HepG2 (cell line): ENCODE measurements around the gene PHACTR1. TPM values are rescaled to one million over a fixed set of nuclear protein-coding genes. Genes with fewer than 3 reads are reported as not detected.

Source experiments
- ETV6 ChIP-seq: sonication (generic); formaldehyde crosslinking; conservative IDR thresholded peaks from 2 replicates; pipeline ENCODE4 v1.4.0; 2020; ENCODE audit warnings: missing genetic modification reagents
- FIP1L1 ChIP-seq: fragments of 200-400 bp; formaldehyde crosslinking; IDR thresholded peaks from 2 replicates; pipeline ENCODE4 v1.6.1; 2018; ENCODE audit warnings: low read depth, mild to moderate bottlenecking, low read length, moderate library complexity, borderline replicate concordance; ENCODE audit not compliant: insufficient read depth
- HIC2 ChIP-seq: sonication (generic); formaldehyde crosslinking; IDR thresholded peaks from 2 replicates; pipeline ENCODE4 v1.9.0; 2022; ENCODE audit warnings: low read depth, missing genetic modification reagents
- LCORL ChIP-seq, 2 experiments: fragments of 450-650 bp in 1 of 2; sonication (generic) in 1 of 2; formaldehyde crosslinking in 1 of 2; IDR thresholded peaks; 2 replicates each; pipeline versions ENCODE4 v1.5.0 to v1.6.1; 2017 to 2020; ENCODE audit warnings: antibody characterized with exemption in 1 of 2, missing genetic modification reagents in 1 of 2
- NFYC ChIP-seq: IDR thresholded peaks from 2 replicates; pipeline ENCODE4 v1.6.1; 2016; ENCODE audit warnings: missing genetic modification reagents, missing compliant biosample characterization
- RFX3 ChIP-seq: IDR thresholded peaks from 2 replicates; pipeline ENCODE4 v1.6.1; 2016; ENCODE audit warnings: missing biosample characterization, missing genetic modification reagents
- SMC3 ChIP-seq: IDR thresholded peaks from 2 replicates; pipeline ENCODE4 v1.6.1; 2011; ENCODE audit warnings: low read length, improper control_type of control experiment
- SP1 ChIP-seq, 2 experiments: fragments of 450-650 bp in 1 of 2; sonication (generic) in 1 of 2; formaldehyde crosslinking in 1 of 2; IDR thresholded peaks; 2 replicates each; pipeline versions ENCODE4 v1.4.0 to v1.6.1; 2016 to 2020; ENCODE audit warnings: missing genetic modification reagents in 1 of 2
- TBP ChIP-seq: sonication (generic); formaldehyde crosslinking; IDR thresholded peaks from 2 replicates; pipeline ENCODE4 v1.5.0; 2020; ENCODE audit warnings: missing genetic modification reagents
- YEATS2 ChIP-seq: sonication (generic); formaldehyde crosslinking; IDR thresholded peaks from 2 replicates; pipeline ENCODE4 v1.4.0; 2020; ENCODE audit warnings: missing genetic modification reagents, borderline replicate concordance
- ZNF207 ChIP-seq: fragments of 450-650 bp; IDR thresholded peaks from 2 replicates; pipeline ENCODE4 v1.6.1; 2016; ENCODE audit warnings: antibody characterized with exemption, borderline replicate concordance
- polyA plus RNA-seq, 8 experiments: library from polyadenylated mRNA; depleted of rRNA in 3 of 8; stranded (reverse) in 7 of 8; unstranded in 1 of 8; fragments of >200 nt; fragmentation: Illumina TruSeq in 4 of 8; extraction: Trizol in 4 of 8; gene quantifications; 2 replicates each; pipeline versions ENCODE4 v1.2.1 to v1.2.3, GENCODE V29; 2011 to 2016; ENCODE audit warnings: low read depth in 4 of 8, missing spikeins in 1 of 8, mixed read lengths in 1 of 8; ENCODE audit not compliant: insufficient read depth in 1 of 8
- total RNA-seq, 5 experiments: library from RNA; depleted of rRNA; stranded (reverse); fragments of >200 nt; fragmentation: Illumina TruSeq; extraction: Trizol; gene quantifications; 2 replicates each; pipeline ENCODE4 v1.2.3, GENCODE V29; 2016; ENCODE audit warnings: low read depth in 1 of 5
- TF ChIP-seq, protein P1 (sequence below): sonication (generic); formaldehyde crosslinking; IDR thresholded peaks from 2 replicates; pipeline ENCODE4 v1.5.1; 2020; ENCODE audit warnings: mild to moderate bottlenecking, missing genetic modification reagents, borderline replicate concordance
- TF ChIP-seq, protein P2 (sequence below): sonication (generic); formaldehyde crosslinking; IDR thresholded peaks from 2 replicates; pipeline ENCODE4 v1.5.0; 2020; ENCODE audit warnings: mild to moderate bottlenecking, missing genetic modification reagents, borderline replicate concordance

The PHACTR1 gene
- total and polyA plus RNA-seq, 2 of the 13 experiments (the other 11 are each of a cell fraction or from before 2014, with no cell fraction given), result 0.09 TPM; not detected in 1

DNA sequence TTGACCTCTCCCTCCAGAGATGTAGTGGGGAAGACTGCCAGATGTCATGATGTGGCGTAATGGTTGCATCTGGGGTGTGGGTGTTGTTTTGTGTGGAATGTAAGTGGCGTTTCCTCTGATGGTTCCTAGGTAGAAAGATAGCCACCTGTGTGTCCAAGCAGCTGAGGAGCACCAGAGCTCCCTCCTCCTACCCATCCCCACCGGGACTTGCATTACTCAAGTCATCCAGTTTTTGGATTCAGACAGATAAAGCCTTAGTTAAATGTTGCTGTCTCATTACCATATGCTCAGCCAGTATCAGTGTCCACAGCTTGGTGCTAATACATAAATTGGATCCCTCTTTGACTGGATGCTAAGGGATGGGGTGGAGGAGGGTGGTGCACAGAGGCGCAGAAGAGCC is 329.5 kb downstream of the PHACTR1 start (continued):
- TF ChIP-seq, protein P1, sequence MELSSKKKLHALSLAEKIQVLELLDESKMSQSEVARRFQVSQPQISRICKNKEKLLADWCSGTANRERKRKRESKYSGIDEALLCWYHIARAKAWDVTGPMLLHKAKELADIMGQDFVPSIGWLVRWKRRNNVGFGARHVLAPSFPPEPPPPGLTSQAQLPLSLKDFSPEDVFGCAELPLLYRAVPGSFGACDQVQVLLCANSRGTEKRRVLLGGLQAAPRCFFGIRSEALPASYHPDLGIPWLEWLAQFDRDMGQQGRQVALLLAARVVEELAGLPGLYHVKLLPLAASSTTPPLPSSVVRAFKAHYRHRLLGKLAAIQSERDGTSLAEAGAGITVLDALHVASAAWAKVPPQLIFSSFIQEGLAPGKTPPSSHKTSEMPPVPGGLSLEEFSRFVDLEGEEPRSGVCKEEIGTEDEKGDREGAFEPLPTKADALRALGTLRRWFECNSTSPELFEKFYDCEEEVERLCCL (CRISPR knock-in tag), result no peak
- TF ChIP-seq SP1 (IDR thresholded peaks at IDR 0.05) (no peak), SP1 (CRISPR knock-in tag; IDR thresholded peaks at IDR 0.05) (no peak), FIP1L1 (no peak), ZNF207 (no peak), RFX3 (CRISPR knock-in tag) (no peak), NFYC (no peak), TBP (CRISPR knock-in tag) (no peak), HIC2 (CRISPR knock-in tag) (no peak), ETV6 (no peak), YEATS2 (CRISPR knock-in tag) (no peak), SMC3 (no peak), LCORL (IDR thresholded peaks at IDR 0.05) (no peak), LCORL (CRISPR knock-in tag; IDR thresholded peaks at IDR 0.05) (no peak)
- TF ChIP-seq, protein P2, sequence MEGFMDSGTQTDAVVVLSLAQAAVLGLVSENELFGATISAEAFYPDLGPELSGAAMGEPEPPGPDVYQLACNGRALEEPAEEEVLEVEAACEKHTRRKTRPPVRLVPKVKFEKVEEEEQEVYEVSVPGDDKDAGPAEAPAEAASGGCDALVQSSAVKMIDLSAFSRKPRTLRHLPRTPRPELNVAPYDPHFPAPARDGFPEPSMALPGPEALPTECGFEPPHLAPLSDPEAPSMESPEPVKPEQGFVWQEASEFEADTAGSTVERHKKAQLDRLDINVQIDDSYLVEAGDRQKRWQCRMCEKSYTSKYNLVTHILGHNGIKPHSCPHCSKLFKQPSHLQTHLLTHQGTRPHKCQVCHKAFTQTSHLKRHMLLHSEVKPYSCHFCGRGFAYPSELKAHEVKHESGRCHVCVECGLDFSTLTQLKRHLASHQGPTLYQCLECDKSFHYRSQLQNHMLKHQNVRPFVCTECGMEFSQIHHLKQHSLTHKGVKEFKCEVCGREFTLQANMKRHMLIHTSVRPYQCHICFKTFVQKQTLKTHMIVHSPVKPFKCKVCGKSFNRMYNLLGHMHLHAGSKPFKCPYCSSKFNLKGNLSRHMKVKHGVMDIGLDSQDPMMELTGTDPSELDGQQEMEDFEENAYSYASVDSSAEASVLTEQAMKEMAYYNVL (CRISPR knock-in tag), result no peak
